Ovary (tissue), 9 donors: ENCODE measurements around the gene LRP8. TPM values are rescaled to one million over a fixed set of nuclear protein-coding genes. Genes with fewer than 3 reads are reported as not detected.

ENCODE experiments used
- DNase-seq, 5 donors: peaks; one replicate each; pipeline ENCODE4 v3.0.0-alpha.2; 2019 to 2020
- H3K27ac ChIP-seq, 2 donors: fragments of 200-600 bp; one replicate each; pipeline versions ENCODE4 v1.5.1 to v1.8.0; 2019 to 2022
- H3K27me3 ChIP-seq: fragments of 200-600 bp; one replicate; pipeline ENCODE4 v1.8.0; 2022
- H3K36me3 ChIP-seq: fragments of 200-600 bp; sonication (generic); one replicate; pipeline ENCODE4 v1.5.1; 2019
- H3K4me1 ChIP-seq: one replicate; pipeline ENCODE4 v1.8.1; 2013; ENCODE audit warnings: mild to moderate bottlenecking, moderate library complexity; ENCODE audit not compliant: insufficient read depth
- H3K4me3 ChIP-seq: fragments of 200-600 bp; sonication (generic); one replicate; pipeline ENCODE4 v1.5.1; 2017
- H3K9me3 ChIP-seq, 2 donors: fragments of 200-600 bp in 1 of 2; sonication (generic) in 1 of 2; one replicate each; pipeline versions ENCODE4 v1.5.1 to v1.8.1; 2013 to 2019; ENCODE audit warnings: mild to moderate bottlenecking in 1 of 2, moderate library complexity in 1 of 2
- CTCF ChIP-seq, 3 donors: fragments of 450-650 bp in 2 of 3; fragments of 200-600 bp in 1 of 3; IDR thresholded peaks; one replicate each; pipeline versions ENCODE4 v1.5.1 to v1.8.0; 2016 to 2022; ENCODE audit warnings: antibody characterized with exemption in 3 of 3, mild to moderate bottlenecking in 1 of 3
- EP300 ChIP-seq: sonication (generic); formaldehyde crosslinking; IDR thresholded peaks from one replicate; pipeline ENCODE4 v1.6.1; 2017; ENCODE audit warnings: antibody characterized with exemption
- POLR2A ChIP-seq: fragments of 450-650 bp; IDR thresholded peaks from one replicate; pipeline ENCODE4 v1.6.1; 2017; ENCODE audit warnings: antibody characterized with exemption, mild to moderate bottlenecking, moderate library complexity
- WGBS, 3 donors: extraction: QIAGEN DNeasy Blood & Tissue Kit in 1 of 3; methylation state at CpG; one replicate each; pipeline versions ENCODE4 v1.1.5 to v1.1.7; 2013 to 2017; 5-methylcytosine and 5-hydroxymethylcytosine counted together
- intact Hi-C, 4 donors: fragments of 100-400 bp; cut with DNase I; formaldehyde crosslinking; loops; one replicate each; pipeline versions ENCODE4 v1.11.0 to v1.15.1; 2022 to 2023
- polyA plus RNA-seq, 2 donors: library from polyadenylated mRNA; stranded (reverse); fragments of 200-250 nt in 1 of 2; fragments of 350-450 nt in 1 of 2; fragmentation: Illumina TruSeq in 1 of 2; extraction: RNeasy Lipid Tissue Mini Kit (QIAGEN cat#74804) in 1 of 2; gene quantifications; one replicate each; pipeline ENCODE4 v1.2.3, GENCODE V29; 2013 to 2014
- total RNA-seq, 7 donors: library from RNA; depleted of rRNA in 2 of 7; stranded (reverse); fragments of >200 nt in 2 of 7; fragmentation: NEBNext Ultra II Directional in 3 of 7; extraction: Animal tissue kit (Norgen Biotek cat#: 25700) in 3 of 7; gene quantifications; one replicate each; pipeline versions ENCODE4 v1.1.0 to v1.2.4, GENCODE V29; 2016 to 2023
- donor health status: DM: no; HTN: no; CAD: no; lungs with moderate emphysema.
- donor health status: DM: no; HTN: no; CAD: no.
- donor health status: Bipolar disorder and iron deficiency.
- donor health status: DM: yes; HTN: yes; CAD: no.
- donor health status: DM: no; HTN: no; CAD: no.
- donor health status: DM: yes; HTN: yes; CAD: no.

Gene LRP8
- total and polyA plus RNA-seq, 9 donors = 1.2 to 10.6 (median 2.2) TPM

- no peak for DNase-seq
- 80 to 83% (median 82%) methylated on average over 9 of the region's 9 CpGs for WGBS, 3 donors
- no peaks in the 10 kb centered on the region for H3K4me1 ChIP-seq
- no peaks in the 10 kb centered on the region for H3K27me3 ChIP-seq
- no peak overlapping the region for H3K27ac ChIP-seq
- no peaks in the 10 kb centered on the region for H3K36me3 ChIP-seq
- intact Hi-C loops = no loop called here
- no peak overlapping the region for H3K4me3 ChIP-seq
- TF ChIP-seq POLR2A (no peak), CTCF (IDR thresholded peaks at IDR 0.05) (no peak), EP300 (no peak)
- H3K9me3 ChIP-seq = no peaks in the 10 kb centered on the region
Measured at GRCh38 chr1:53281133-53281532, 46.7 kb downstream of the LRP8 start.

- DNase-seq = no peak
- Histone ChIP-seq H3K36me3 (no peaks in the 10 kb centered on the region), H3K9me3 (no peaks in the 10 kb centered on the region), H3K4me1 (no peaks in the 10 kb centered on the region), H3K27ac (no peak overlapping the region), H3K4me3 (no peak overlapping the region), H3K27me3 (no peaks in the 10 kb centered on the region)
- TF ChIP-seq POLR2A (no peak), CTCF (IDR thresholded peaks at IDR 0.05) (no peak), EP300 (no peak)
- WGBS, 3 donors = 92 to 94% (median 93%) methylated on average over 8 of the region's 8 CpGs
- intact Hi-C loops = no loop called here
Measured at GRCh38 chr1:53280496-53280895, 47.4 kb downstream of the LRP8 start.

- TF ChIP-seq POLR2A (no peak), CTCF (IDR thresholded peaks at IDR 0.05) (no peak), EP300 (no peak)
- no peaks in the 10 kb centered on the region for H3K9me3 ChIP-seq
- 71 to 86% (median 80%) methylated on average over 14 of the region's 14 CpGs for WGBS, 3 donors
- H3K4me1 ChIP-seq = no peaks in the 10 kb centered on the region
- no peak for DNase-seq
- H3K27ac ChIP-seq = no peak overlapping the region
- intact Hi-C loops = loop anchor here in 3 of 4 donors (2.0 to 10.0 kb wide), 3 partner anchors 113 to 475 kb away; no protein-coding TSS in a partner anchor
- no peak overlapping the region for H3K4me3 ChIP-seq
- H3K36me3 ChIP-seq = no peaks in the 10 kb centered on the region
- no peaks in the 10 kb centered on the region for H3K27me3 ChIP-seq
Measured at GRCh38 chr1:53279296-53280200, 48.3 kb downstream of the LRP8 start.

- Histone ChIP-seq H3K27me3 (no peaks in the 10 kb centered on the region), H3K36me3 (no peaks in the 10 kb centered on the region), H3K9me3 (no peaks in the 10 kb centered on the region), H3K4me1 (no peaks in the 10 kb centered on the region), H3K27ac (no peak overlapping the region), H3K4me3 (no peak overlapping the region)
- TF ChIP-seq POLR2A = no peak
- TF ChIP-seq CTCF (IDR thresholded peaks at IDR 0.05) = peak; percentile 65 to 80 (median 77)
- no peak for TF ChIP-seq EP300
- WGBS, 3 donors = 15% methylated on average over 8 of the region's 8 CpGs
- peak; percentile 38 to 75 (median 64) for DNase-seq
- intact Hi-C loops = loop anchor here in 3 of 4 donors (1.0 to 10.0 kb wide), 4 partner anchors 114 to 476 kb away; no protein-coding TSS in a partner anchor
Measured at GRCh38 chr1:53278298-53278725, 49.6 kb downstream of the LRP8 start.
